ENCODE measurements around the gene MAST2. TPM values are rescaled to one million over a fixed set of nuclear protein-coding genes. Genes with fewer than 3 reads are reported as not detected.

The MAST2 gene
- total RNA-seq, 5 donors from 2014 or later (not counting 1 experiment from before 2014, with no cell fraction given): 7.4 to 9.7 (median 7.6) TPM

GRCh38 chr1:46005594-46005993 is 202.2 kb downstream of the MAST2 start:
- no peak for DNase-seq
- Histone ChIP-seq H3K4me1 (ENCODE audit: control insufficient read depth in 1 of 2, extremely low read depth in 1 of 2, insufficient read depth in 2 of 2, low read length in 2 of 2) (no peaks in the 10 kb centered on the region), H3K27ac (ENCODE audit: low read length) (no peak overlapping the region), H3K36me3 (ENCODE audit: control insufficient read depth in 2 of 2, extremely low read depth in 1 of 2, insufficient read depth in 1 of 2, low read length in 1 of 2) (peaks cover 3 to 16% of the 10 kb centered on the region in 2 donors), H3K4me3 (ENCODE audit: control insufficient read depth in 1 of 2, extremely low read depth in 1 of 2, low read length in 1 of 2) (no peak overlapping the region), H3K9me3 (no peaks in the 10 kb centered on the region), H3K27me3 (replicated peaks in 1 of 2; ENCODE audit: control insufficient read depth in 2 of 2, extremely low read depth in 1 of 2, insufficient read depth in 2 of 2, low read length in 1 of 2) (no peaks in the 10 kb centered on the region)
- no peak overlapping the region for H3K27ac Mint-ChIP-seq
- WGBS (ENCODE audit: insufficient coverage): 100% methylated on average over 1 of the region's 1 CpG
- no peaks in the 10 kb centered on the region for H3K9me3 Mint-ChIP-seq
- no peak overlapping the region for H3K4me3 Mint-ChIP-seq
- peaks cover 54% of the 10 kb centered on the region for H3K36me3 Mint-ChIP-seq
- H3K27me3 Mint-ChIP-seq: no peaks in the 10 kb centered on the region
- POLR2A ChIA-PET: no interaction called here
- H3K4me1 Mint-ChIP-seq: no peaks in the 10 kb centered on the region
- CTCF ChIA-PET: no interaction called here
- ATAC-seq (replicated peaks in 1 of 4): no peak

DNA sequence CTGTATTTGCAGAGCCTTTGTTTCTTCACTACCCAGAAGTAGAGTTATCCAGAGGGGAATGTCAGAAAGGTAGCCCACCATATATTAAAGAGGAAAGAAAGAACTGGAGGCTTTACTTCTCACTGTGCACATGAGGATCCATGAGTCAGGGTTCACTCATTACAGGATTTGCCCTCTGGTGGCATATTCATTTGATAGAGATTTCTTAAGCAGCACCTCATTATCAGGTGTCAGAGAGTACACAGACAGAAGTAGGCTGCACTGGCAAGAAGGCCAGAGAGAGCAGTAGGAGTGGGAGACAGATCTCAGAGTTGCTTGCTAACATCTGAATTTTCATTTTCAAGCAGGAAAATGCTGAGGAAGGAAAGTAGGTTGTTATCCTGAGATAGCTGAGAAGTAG is 205.2 kb downstream of the MAST2 start:
- peaks cover 55% of the 10 kb centered on the region for H3K36me3 Mint-ChIP-seq
- CTCF ChIA-PET: no interaction called here
- no peak overlapping the region for H3K4me3 ChIP-seq (ENCODE audit: control insufficient read depth in 1 of 2, extremely low read depth in 1 of 2, low read length in 1 of 2)
- H3K4me1 ChIP-seq (ENCODE audit: control insufficient read depth in 1 of 2, extremely low read depth in 1 of 2, insufficient read depth in 2 of 2, low read length in 2 of 2): no peaks in the 10 kb centered on the region
- no peaks in the 10 kb centered on the region for H3K27me3 Mint-ChIP-seq
- H3K4me1 Mint-ChIP-seq: no peaks in the 10 kb centered on the region
- H3K27ac Mint-ChIP-seq: no peak overlapping the region
- H3K4me3 Mint-ChIP-seq: no peak overlapping the region
- H3K36me3 ChIP-seq (ENCODE audit: control insufficient read depth in 2 of 2, extremely low read depth in 1 of 2, insufficient read depth in 1 of 2, low read length in 1 of 2): peaks cover 4 to 17% of the 10 kb centered on the region in 2 donors
- POLR2A ChIA-PET: no interaction called here
- no peaks in the 10 kb centered on the region for H3K9me3 Mint-ChIP-seq
- DNase-seq (no peak), ATAC-seq (replicated peaks in 1 of 4) (no peak)
- no peak overlapping the region for H3K27ac ChIP-seq (ENCODE audit: low read length)
- no peaks in the 10 kb centered on the region for H3K9me3 ChIP-seq
- H3K27me3 ChIP-seq (replicated peaks in 1 of 2; ENCODE audit: control insufficient read depth in 2 of 2, extremely low read depth in 1 of 2, insufficient read depth in 2 of 2, low read length in 1 of 2): no peaks in the 10 kb centered on the region

- H3K9me3 ChIP-seq: no peaks in the 10 kb centered on the region
- H3K4me1 ChIP-seq (ENCODE audit: control insufficient read depth in 1 of 2, extremely low read depth in 1 of 2, insufficient read depth in 2 of 2, low read length in 2 of 2): no peaks in the 10 kb centered on the region
- H3K27me3 ChIP-seq (replicated peaks in 1 of 2; ENCODE audit: control insufficient read depth in 2 of 2, extremely low read depth in 1 of 2, insufficient read depth in 2 of 2, low read length in 1 of 2): no peaks in the 10 kb centered on the region
- no peaks in the 10 kb centered on the region for H3K9me3 Mint-ChIP-seq
- H3K4me3 Mint-ChIP-seq: no peak overlapping the region
- no peak overlapping the region for H3K27ac Mint-ChIP-seq
- H3K36me3 ChIP-seq (ENCODE audit: control insufficient read depth in 2 of 2, extremely low read depth in 1 of 2, insufficient read depth in 1 of 2, low read length in 1 of 2): peaks cover 4 to 17% of the 10 kb centered on the region in 2 donors
- H3K4me1 Mint-ChIP-seq: no peaks in the 10 kb centered on the region
- CTCF ChIA-PET: no interaction called here
- WGBS (ENCODE audit: insufficient coverage): 100% methylated on average over 1 of the region's 6 CpGs
- peaks cover 47% of the 10 kb centered on the region for H3K36me3 Mint-ChIP-seq
- POLR2A ChIA-PET: no interaction called here
- ATAC-seq (replicated peaks in 1 of 4) (no peak), DNase-seq (no peak)
- H3K4me3 ChIP-seq (ENCODE audit: control insufficient read depth in 1 of 2, extremely low read depth in 1 of 2, low read length in 1 of 2): no peak overlapping the region
- H3K27ac ChIP-seq (ENCODE audit: low read length): no peak overlapping the region
- H3K27me3 Mint-ChIP-seq: no peaks in the 10 kb centered on the region
These were observed 207.2 kb downstream of the MAST2 start for GRCh38 chr1:46010611-46011010.

DNA sequence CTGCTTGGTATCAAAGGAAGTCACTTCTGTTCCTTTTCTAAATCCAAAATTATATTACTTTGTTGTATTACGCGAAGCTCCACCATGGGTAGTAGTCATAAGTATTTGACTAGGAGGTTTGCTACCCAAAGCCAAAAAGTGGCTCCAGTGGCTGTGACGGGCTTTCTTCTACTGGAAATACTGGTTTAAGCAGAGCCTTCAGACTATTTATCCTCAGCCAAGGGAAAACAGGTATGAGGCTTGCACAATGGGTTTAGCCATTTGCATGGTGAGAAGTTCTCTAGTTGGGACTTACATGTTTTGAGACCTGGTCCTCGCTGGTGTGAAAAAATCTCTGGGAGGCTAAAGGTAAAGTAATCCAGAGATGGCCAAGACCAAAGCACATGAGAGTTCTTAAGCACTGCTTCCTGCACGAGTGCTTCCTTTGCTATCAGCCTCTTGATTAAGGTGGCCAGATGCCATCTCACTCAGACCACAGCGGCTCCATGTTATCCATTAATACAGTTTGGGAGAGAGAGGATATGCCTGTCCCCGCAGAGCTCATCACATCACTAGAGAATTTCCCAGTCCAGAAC is 207.8 kb downstream of the MAST2 start:
- no peak overlapping the region for H3K4me3 ChIP-seq (ENCODE audit: control insufficient read depth in 1 of 2, extremely low read depth in 1 of 2, low read length in 1 of 2)
- 100% methylated on average over 1 of the region's 7 CpGs for WGBS (ENCODE audit: insufficient coverage)
- DNase-seq (no peak), ATAC-seq (replicated peaks in 1 of 4) (no peak)
- no peaks in the 10 kb centered on the region for H3K4me1 ChIP-seq (ENCODE audit: control insufficient read depth in 1 of 2, extremely low read depth in 1 of 2, insufficient read depth in 2 of 2, low read length in 2 of 2)
- no peaks in the 10 kb centered on the region for H3K9me3 ChIP-seq
- H3K27ac ChIP-seq (ENCODE audit: low read length): no peak overlapping the region
- Mint-ChIP-seq H3K36me3 (peaks cover 41% of the 10 kb centered on the region), H3K27ac (no peak overlapping the region), H3K27me3 (no peaks in the 10 kb centered on the region), H3K9me3 (no peaks in the 10 kb centered on the region), H3K4me1 (no peaks in the 10 kb centered on the region), H3K4me3 (no peak overlapping the region)
- no peaks in the 10 kb centered on the region for H3K27me3 ChIP-seq (replicated peaks in 1 of 2; ENCODE audit: control insufficient read depth in 2 of 2, extremely low read depth in 1 of 2, insufficient read depth in 2 of 2, low read length in 1 of 2)
- ChIA-PET CTCF (interaction anchor here in 1 of 2 donors (0.5 kb wide), 1 partner anchor 110 kb away, joined by 3 read pairs; no protein-coding TSS in a partner anchor), POLR2A (no interaction called here)
- H3K36me3 ChIP-seq (ENCODE audit: control insufficient read depth in 2 of 2, extremely low read depth in 1 of 2, insufficient read depth in 1 of 2, low read length in 1 of 2): peaks cover 4 to 17% of the 10 kb centered on the region in 2 donors

DNA sequence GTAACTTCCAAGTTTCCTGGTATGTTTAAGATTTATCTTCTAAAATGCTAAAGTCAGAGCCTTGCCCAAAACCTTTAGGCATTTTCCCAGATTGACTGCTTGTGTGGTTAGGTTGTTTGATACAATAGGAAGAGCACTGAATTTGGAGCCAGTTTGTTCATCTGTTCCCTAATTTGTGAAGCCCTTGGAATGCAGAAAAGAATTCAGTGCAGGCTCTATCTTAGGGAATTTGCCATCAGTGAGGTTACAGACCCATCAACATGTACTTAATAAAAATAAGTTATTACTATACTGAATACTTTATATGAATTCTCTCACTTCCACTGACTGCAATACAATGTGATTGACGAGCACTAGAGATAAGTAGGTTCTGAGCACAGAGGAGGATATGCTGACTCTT is 208.8 kb downstream of the MAST2 start:
- no peak overlapping the region for H3K4me3 ChIP-seq (ENCODE audit: control insufficient read depth in 1 of 2, extremely low read depth in 1 of 2, low read length in 1 of 2)
- ATAC-seq (replicated peaks in 1 of 4): no peak
- no peaks in the 10 kb centered on the region for H3K4me1 ChIP-seq (ENCODE audit: control insufficient read depth in 1 of 2, extremely low read depth in 1 of 2, insufficient read depth in 2 of 2, low read length in 2 of 2)
- Mint-ChIP-seq H3K36me3 (peaks cover 33% of the 10 kb centered on the region), H3K27me3 (no peaks in the 10 kb centered on the region), H3K27ac (no peak overlapping the region), H3K9me3 (no peaks in the 10 kb centered on the region), H3K4me3 (no peak overlapping the region), H3K4me1 (no peaks in the 10 kb centered on the region)
- H3K27me3 ChIP-seq (replicated peaks in 1 of 2; ENCODE audit: control insufficient read depth in 2 of 2, extremely low read depth in 1 of 2, insufficient read depth in 2 of 2, low read length in 1 of 2): no peaks in the 10 kb centered on the region
- no peak for DNase-seq
- H3K9me3 ChIP-seq: no peaks in the 10 kb centered on the region
- POLR2A ChIA-PET: no interaction called here
- CTCF ChIA-PET: no interaction called here
- peaks cover 4 to 10% of the 10 kb centered on the region in 2 donors for H3K36me3 ChIP-seq (ENCODE audit: control insufficient read depth in 2 of 2, extremely low read depth in 1 of 2, insufficient read depth in 1 of 2, low read length in 1 of 2)
- H3K27ac ChIP-seq (ENCODE audit: low read length): no peak overlapping the region
- no CpG with 5 or more reads among the region's 1 CpG for WGBS (ENCODE audit: insufficient coverage)

GRCh38 chr1:46013581-46013980 is 210.2 kb downstream of the MAST2 start:
- no peak overlapping the region for H3K27ac Mint-ChIP-seq
- POLR2A ChIA-PET: no interaction called here
- ATAC-seq (replicated peaks in 1 of 4) (no peak), DNase-seq (no peak)
- H3K4me3 Mint-ChIP-seq: no peak overlapping the region
- H3K27me3 ChIP-seq (replicated peaks in 1 of 2; ENCODE audit: control insufficient read depth in 2 of 2, extremely low read depth in 1 of 2, insufficient read depth in 2 of 2, low read length in 1 of 2): no peaks in the 10 kb centered on the region
- 100% methylated on average over 2 of the region's 3 CpGs for WGBS (ENCODE audit: insufficient coverage)
- H3K9me3 Mint-ChIP-seq: no peaks in the 10 kb centered on the region
- H3K27me3 Mint-ChIP-seq: no peaks in the 10 kb centered on the region
- no peaks in the 10 kb centered on the region for H3K9me3 ChIP-seq
- no peaks in the 10 kb centered on the region for H3K4me1 ChIP-seq (ENCODE audit: control insufficient read depth in 1 of 2, extremely low read depth in 1 of 2, insufficient read depth in 2 of 2, low read length in 2 of 2)
- CTCF ChIA-PET: interaction anchor here in 1 of 2 donors (0.6 kb wide), 1 partner anchor 262 kb away, joined by 3 read pairs; no protein-coding TSS in a partner anchor
- H3K27ac ChIP-seq (ENCODE audit: low read length): no peak overlapping the region
- peaks cover 2 to 4% of the 10 kb centered on the region in 2 donors for H3K36me3 ChIP-seq (ENCODE audit: control insufficient read depth in 2 of 2, extremely low read depth in 1 of 2, insufficient read depth in 1 of 2, low read length in 1 of 2)
- H3K4me1 Mint-ChIP-seq: no peaks in the 10 kb centered on the region
- H3K4me3 ChIP-seq (ENCODE audit: control insufficient read depth in 1 of 2, extremely low read depth in 1 of 2, low read length in 1 of 2): no peak overlapping the region
- H3K36me3 Mint-ChIP-seq: peaks cover 19% of the 10 kb centered on the region

Data from T-cell (primary cell).